EH (cell line): ENCODE measurements around the gene ERFL.
A peak's percentile ranks its signal among the peaks of the same experiment; 100 is the strongest.

Experiments
- DNase-seq: peaks from one replicate; pipeline ENCODE4 v3.0.0-alpha.2; 2015; ENCODE audit warnings: low read depth

The ERFL gene

DNA sequence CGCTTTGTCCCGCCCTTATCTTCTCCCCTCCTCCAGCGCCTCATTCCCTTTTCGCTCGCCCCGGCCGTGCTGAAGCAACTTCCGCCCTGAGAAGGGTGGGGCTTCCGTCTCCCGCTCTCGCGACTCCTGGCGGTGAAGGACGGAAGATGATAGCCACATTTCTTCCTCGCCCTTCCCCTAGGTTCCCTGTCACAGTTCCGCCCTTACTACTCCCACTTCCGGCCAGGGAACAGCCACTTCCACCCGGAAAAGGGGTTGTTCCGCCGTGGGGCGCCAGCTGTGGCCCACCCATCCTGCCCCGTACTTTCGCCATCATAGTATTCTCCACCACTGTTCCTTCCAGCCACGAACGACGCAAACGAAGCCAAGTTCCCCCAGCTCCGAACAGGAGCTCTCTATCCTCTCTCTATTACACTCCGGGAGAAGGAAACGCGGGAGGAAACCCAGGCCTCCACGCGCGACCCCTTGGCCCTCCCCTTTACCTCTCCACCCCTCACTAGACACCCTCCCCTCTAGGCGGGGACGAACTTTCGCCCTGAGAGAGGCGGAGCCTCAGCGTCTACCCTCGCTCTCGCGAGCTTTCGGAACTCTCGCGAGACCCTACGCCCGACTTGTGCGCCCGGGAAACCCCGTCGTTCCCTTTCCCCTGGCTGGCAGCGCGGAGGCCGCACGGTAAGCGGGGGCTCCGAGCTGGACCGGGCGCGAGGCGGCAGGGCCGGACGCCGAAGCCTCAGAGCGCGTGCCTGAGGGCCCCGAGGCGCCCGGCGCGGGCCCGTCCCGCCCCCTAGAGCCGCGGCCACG, 68.4 kb downstream of the ERFL start, which contains the start of gene RPS19:
Gene RPS19 (plus strand): TSS at position 638 of the 801 bp plus-strand sequence. CDS start 520 bp downstream, outside the sequence.
- DNase-seq = peak; percentile 99

DNA sequence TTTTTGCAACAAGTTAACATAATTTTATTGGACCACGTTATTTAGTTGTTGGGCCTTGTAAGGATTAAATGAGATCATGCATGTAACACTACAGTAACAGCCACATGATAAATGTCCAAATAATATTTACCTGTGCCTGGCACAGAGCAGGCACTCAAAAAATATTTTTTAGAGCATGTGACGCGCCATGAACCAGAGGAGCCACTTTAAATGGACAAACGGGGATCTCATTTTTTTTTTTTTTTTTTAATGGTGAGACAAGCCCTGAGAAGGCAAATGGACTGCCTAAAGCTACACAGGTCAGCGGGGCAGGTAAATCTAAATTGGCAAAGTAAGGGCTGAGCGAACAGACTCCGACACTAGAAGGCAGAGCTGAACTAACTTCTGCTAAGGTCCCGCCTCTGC, 69.0 kb downstream of the ERFL start:
- no peak for DNase-seq
